Suprapubic skin (tissue), 3 donors: ENCODE measurements around the gene SARS2.

Experiments
- CTCF ChIP-seq, 2 donors: fragments of 200-600 bp in 1 of 2; fragments of 450-650 bp in 1 of 2; sonication (generic) in 1 of 2; IDR thresholded peaks; one replicate each; pipeline ENCODE4 v1.5.1; 2016 to 2019; ENCODE audit warnings: antibody characterized with exemption in 2 of 2, mild to moderate bottlenecking in 1 of 2, moderate library complexity in 1 of 2
- POLR2A ChIP-seq, 2 donors: fragments of 450-650 bp; IDR thresholded peaks; one replicate each; pipeline ENCODE4 v1.6.1; 2017; ENCODE audit warnings: antibody characterized with exemption in 2 of 2, mild to moderate bottlenecking in 2 of 2, moderate library complexity in 2 of 2

- TF ChIP-seq CTCF (IDR thresholded peaks at IDR 0.05) (no peak), POLR2A (IDR thresholded peaks at IDR 0.05) (no peak)
Measured at GRCh38 chr19:38879400-38879751, 51.2 kb downstream of the SARS2 start.
